D721Med (cell line): ENCODE data around the gene AFDN.

Experiments
- DNase-seq: peaks from one replicate; pipeline ENCODE4 v3.0.0; 2011; ENCODE audit warnings: low spot score; ENCODE audit not compliant: insufficient read length
- FAIRE-seq: peaks from 2 replicates; lab custom pipeline; 2011; peaks lifted over from hg19 to GRCh38; lab: Jason Lieb, UNC
- CTCF ChIP-seq: IDR thresholded peaks from 2 replicates; pipeline ENCODE4 v1.5.1; 2012; ENCODE audit warnings: mild to moderate bottlenecking, control low read depth; ENCODE audit not compliant: insufficient read depth; ENCODE audit errors: missing control alignments

Gene AFDN

GRCh38 chr6:168015009-168015408 lies 188.3 kb downstream of the AFDN start:
- TF ChIP-seq CTCF = no peak
- no peak for DNase-seq
- FAIRE-seq = no peak

- FAIRE-seq = no peak
- no peak for TF ChIP-seq CTCF
- DNase-seq = no peak
Measured at GRCh38 chr6:168015482-168016175, 188.9 kb downstream of the AFDN start.

GRCh38 chr6:168016176-168016620 lies 189.5 kb downstream of the AFDN start:
- TF ChIP-seq CTCF = no peak
- no peak for FAIRE-seq
- DNase-seq = no peak

- TF ChIP-seq CTCF = no peak
- FAIRE-seq = no peak
- no peak for DNase-seq
Measured at GRCh38 chr6:168016721-168017525, 190.2 kb downstream of the AFDN start.

- TF ChIP-seq CTCF = no peak
- DNase-seq (no peak), FAIRE-seq (no peak)
Measured at GRCh38 chr6:168017629-168018028, 190.9 kb downstream of the AFDN start.

- DNase-seq (no peak), FAIRE-seq (no peak)
- TF ChIP-seq CTCF = no peak
Measured at GRCh38 chr6:168018664-168019063, 192.0 kb downstream of the AFDN start.

GRCh38 chr6:168020242-168020641 lies 193.5 kb downstream of the AFDN start:
- FAIRE-seq = no peak
- TF ChIP-seq CTCF = no peak
- no peak for DNase-seq
